ENCODE data around the gene PRF1.
"Not testable (repeated sequence)": the region's sequence is repeated elsewhere in the genome, so short reads cannot be mapped to it uniquely, and the experiment has no call there.

The PRF1 gene

GRCh38 chr10:70602665-70603448 is at the start of gene PRF1:
Gene PRF1, minus strand, starts transcription at chr10:70602741. Its CDS starts 1,839 bp downstream, at chr10:70600902.
- no peak for DNase-seq

GRCh38 chr10:70651661-70652060 is 49.1 kb upstream of the PRF1 start:
- DNase-seq = no peak

- no peak for DNase-seq
Measured at GRCh38 chr10:70650718-70651117, 48.2 kb upstream of the PRF1 start.

- DNase-seq = no peak
Measured at GRCh38 chr10:70650104-70650503, 47.6 kb upstream of the PRF1 start.

GRCh38 chr10:70649526-70649925 is 47.0 kb upstream of the PRF1 start:
- DNase-seq = no peak

GRCh38 chr10:70648427-70648826 is 45.9 kb upstream of the PRF1 start:
- DNase-seq = no peak

- no peak for DNase-seq
Measured at GRCh38 chr10:70647086-70647485, 44.5 kb upstream of the PRF1 start.

- DNase-seq = not testable (repeated sequence)
Measured at GRCh38 chr10:70644959-70645358, 42.4 kb upstream of the PRF1 start.

- not testable (repeated sequence) for DNase-seq
Measured at GRCh38 chr10:70643272-70643671, 40.7 kb upstream of the PRF1 start.

GRCh38 chr10:70639640-70640383 is 37.3 kb upstream of the PRF1 start:
- not testable (repeated sequence) for DNase-seq

GRCh38 chr10:70634515-70634914 is 32.0 kb upstream of the PRF1 start:
- not testable (repeated sequence) for DNase-seq

GRCh38 chr10:70634011-70634410 is 31.5 kb upstream of the PRF1 start:
- no peak for DNase-seq

GRCh38 chr10:70631735-70632134 is 29.2 kb upstream of the PRF1 start:
- not testable (repeated sequence) for DNase-seq

- no peak for DNase-seq
Measured at GRCh38 chr10:70629338-70629737, 26.8 kb upstream of the PRF1 start.

GRCh38 chr10:70626056-70626455 is 23.5 kb upstream of the PRF1 start:
- DNase-seq = no peak

GRCh38 chr10:70622981-70623844 is 20.7 kb upstream of the PRF1 start:
- DNase-seq = no peak

GRCh38 chr10:70622541-70622940 is 20.0 kb upstream of the PRF1 start:
- DNase-seq = no peak

GRCh38 chr10:70621503-70622078 is 19.1 kb upstream of the PRF1 start:
- no peak for DNase-seq

GRCh38 chr10:70620020-70620289 is 17.4 kb upstream of the PRF1 start:
- no peak for DNase-seq

GRCh38 chr10:70619271-70620019 is 16.9 kb upstream of the PRF1 start:
- DNase-seq = no peak

GRCh38 chr10:70618663-70619062 is 16.1 kb upstream of the PRF1 start:
- no peak for DNase-seq

GRCh38 chr10:70617798-70618568 is 15.4 kb upstream of the PRF1 start:
- DNase-seq = no peak

Measured in NCI-H1092 (cell line).